Mucosa of descending colon (tissue), 3 donors: ENCODE results near the gene SYNJ2. TPM values are rescaled to one million over a fixed set of nuclear protein-coding genes. Genes with fewer than 3 reads are reported as not detected.

Experiments
- ATAC-seq: fragments of 200-7000 bp; cut with Tn5 transposase; one replicate; pipeline ENCODE4 v1.9.1; 2020; ENCODE audit warnings: mild to moderate bottlenecking, moderate library complexity
- DNase-seq, 3 donors: peaks; one replicate each; pipeline ENCODE4 v3.0.0-alpha.2; 2020
- H3K36me3 ChIP-seq: fragments of 200-600 bp; one replicate; pipeline ENCODE4 v1.8.0; 2021; ENCODE audit warnings: low read depth, mild to moderate bottlenecking
- H3K4me1 ChIP-seq: fragments of 200-600 bp; one replicate; pipeline ENCODE4 v1.8.0; 2021; ENCODE audit warnings: low read depth, mild to moderate bottlenecking
- H3K4me3 ChIP-seq: fragments of 200-600 bp; one replicate; pipeline ENCODE4 v1.8.0; 2021; ENCODE audit warnings: mild to moderate bottlenecking
- H3K9me3 ChIP-seq: fragments of 200-600 bp; one replicate; pipeline ENCODE4 v1.8.0; 2021; ENCODE audit warnings: mild to moderate bottlenecking
- intact Hi-C, 2 donors: fragments of 100-400 bp; cut with DNase I in 1 of 2; cut with micrococcal nuclease in 1 of 2; formaldehyde crosslinking; loops; one replicate each; pipeline versions ENCODE4 v1.11.0 to v1.11.1; 2022; cut with DNase I, micrococcal nuclease
- total RNA-seq, 3 donors: library from RNA; stranded (reverse); fragmentation: NEBNext Ultra II Directional in 2 of 3; extraction: Animal tissue kit (Norgen Biotek cat#: 25700) in 2 of 3; gene quantifications; one replicate each; pipeline versions ENCODE4 v1.2.1 to v1.2.4, GENCODE V29; 2021 to 2023
- TF ChIP-seq, protein P1 (sequence below): fragments of 200-600 bp; IDR thresholded peaks from one replicate; pipeline ENCODE4 v1.8.0; 2022; ENCODE audit warnings: antibody characterized with exemption, mild to moderate bottlenecking
- donor health status: DM: no; HTN: no; CAD: no; lungs with moderate emphysema.
- donor health status: DM: no; HTN: no; CAD: no.
- donor health status: DM: no; HTN: yes; CAD: no.

The SYNJ2 gene
- total RNA-seq, 3 donors from 2014 or later: 28.3 to 45.9 (median 39.6) TPM

DNA sequence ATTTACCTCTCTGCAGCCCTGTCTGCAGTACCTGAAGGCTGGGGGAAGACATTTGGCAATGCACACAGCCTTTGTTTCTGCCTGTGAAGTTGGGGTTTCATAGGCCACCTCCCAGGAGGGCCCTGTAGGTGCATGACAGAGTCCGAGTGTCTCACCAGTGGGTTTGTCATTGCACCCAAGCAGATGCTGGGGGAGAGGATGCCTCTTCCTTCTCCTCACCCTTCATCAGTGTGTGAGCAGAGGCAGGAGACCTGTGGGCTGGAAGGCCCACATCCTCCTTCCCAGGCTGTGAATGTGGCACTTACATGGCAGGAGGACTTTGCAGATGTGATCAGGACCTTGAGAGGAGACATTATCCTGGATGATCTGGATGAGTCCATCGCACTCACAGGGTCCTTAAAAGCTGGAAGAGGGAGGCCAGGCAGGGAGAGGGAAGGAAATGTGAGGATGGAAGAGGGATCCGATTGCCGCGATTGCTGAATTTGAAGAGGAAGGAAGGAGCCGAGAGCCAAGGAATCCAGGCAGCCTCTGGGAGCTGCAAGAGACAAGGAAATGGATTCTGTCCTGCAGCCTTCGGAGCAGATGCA is 30.4 kb downstream of the SYNJ2 start:
- Histone ChIP-seq H3K9me3 (no peaks in the 10 kb centered on the region), H3K4me3 (no peak overlapping the region), H3K4me1 (peaks cover 16% of the 10 kb centered on the region), H3K36me3 (no peaks in the 10 kb centered on the region)
- intact Hi-C loops: no loop called here
- TF ChIP-seq, protein P1, sequence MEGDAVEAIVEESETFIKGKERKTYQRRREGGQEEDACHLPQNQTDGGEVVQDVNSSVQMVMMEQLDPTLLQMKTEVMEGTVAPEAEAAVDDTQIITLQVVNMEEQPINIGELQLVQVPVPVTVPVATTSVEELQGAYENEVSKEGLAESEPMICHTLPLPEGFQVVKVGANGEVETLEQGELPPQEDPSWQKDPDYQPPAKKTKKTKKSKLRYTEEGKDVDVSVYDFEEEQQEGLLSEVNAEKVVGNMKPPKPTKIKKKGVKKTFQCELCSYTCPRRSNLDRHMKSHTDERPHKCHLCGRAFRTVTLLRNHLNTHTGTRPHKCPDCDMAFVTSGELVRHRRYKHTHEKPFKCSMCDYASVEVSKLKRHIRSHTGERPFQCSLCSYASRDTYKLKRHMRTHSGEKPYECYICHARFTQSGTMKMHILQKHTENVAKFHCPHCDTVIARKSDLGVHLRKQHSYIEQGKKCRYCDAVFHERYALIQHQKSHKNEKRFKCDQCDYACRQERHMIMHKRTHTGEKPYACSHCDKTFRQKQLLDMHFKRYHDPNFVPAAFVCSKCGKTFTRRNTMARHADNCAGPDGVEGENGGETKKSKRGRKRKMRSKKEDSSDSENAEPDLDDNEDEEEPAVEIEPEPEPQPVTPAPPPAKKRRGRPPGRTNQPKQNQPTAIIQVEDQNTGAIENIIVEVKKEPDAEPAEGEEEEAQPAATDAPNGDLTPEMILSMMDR: no peak
- DNase-seq: peak in 1 of 3 donors; percentile 14
- no peak for ATAC-seq

DNA sequence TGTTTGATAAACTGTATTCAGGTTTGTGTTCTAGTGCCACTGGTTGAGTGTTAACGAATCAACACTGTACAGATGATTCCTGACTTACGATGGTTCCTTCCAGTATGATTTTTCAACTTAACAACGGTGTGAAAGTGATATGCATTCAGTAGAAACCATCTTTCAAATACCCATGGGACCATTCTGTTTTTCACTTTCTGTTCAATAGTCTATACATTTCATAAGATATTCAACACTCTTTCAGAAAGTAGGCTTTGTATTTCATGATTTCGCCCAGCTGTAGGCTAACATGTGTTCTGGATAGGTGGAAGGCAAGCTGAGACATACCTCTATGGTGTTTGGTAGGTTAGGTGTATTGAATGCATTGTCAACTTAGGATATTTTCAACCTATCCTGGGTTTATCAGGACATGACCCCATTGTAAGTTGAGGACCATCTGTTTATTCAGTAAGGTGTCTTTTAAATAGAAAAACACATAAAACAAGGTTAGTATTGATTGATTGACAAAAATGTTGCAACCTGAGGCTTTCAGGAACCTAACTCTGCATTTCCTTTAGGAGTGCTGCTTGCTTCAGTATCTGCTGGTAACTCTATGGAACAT is 32.3 kb downstream of the SYNJ2 start:
- DNase-seq: no peak
- intact Hi-C loops: no loop called here
- Histone ChIP-seq H3K36me3 (no peaks in the 10 kb centered on the region), H3K4me3 (no peak overlapping the region), H3K9me3 (no peaks in the 10 kb centered on the region), H3K4me1 (peaks cover 16% of the 10 kb centered on the region)
- no peak for ATAC-seq
- TF ChIP-seq, protein P1: no peak

DNA sequence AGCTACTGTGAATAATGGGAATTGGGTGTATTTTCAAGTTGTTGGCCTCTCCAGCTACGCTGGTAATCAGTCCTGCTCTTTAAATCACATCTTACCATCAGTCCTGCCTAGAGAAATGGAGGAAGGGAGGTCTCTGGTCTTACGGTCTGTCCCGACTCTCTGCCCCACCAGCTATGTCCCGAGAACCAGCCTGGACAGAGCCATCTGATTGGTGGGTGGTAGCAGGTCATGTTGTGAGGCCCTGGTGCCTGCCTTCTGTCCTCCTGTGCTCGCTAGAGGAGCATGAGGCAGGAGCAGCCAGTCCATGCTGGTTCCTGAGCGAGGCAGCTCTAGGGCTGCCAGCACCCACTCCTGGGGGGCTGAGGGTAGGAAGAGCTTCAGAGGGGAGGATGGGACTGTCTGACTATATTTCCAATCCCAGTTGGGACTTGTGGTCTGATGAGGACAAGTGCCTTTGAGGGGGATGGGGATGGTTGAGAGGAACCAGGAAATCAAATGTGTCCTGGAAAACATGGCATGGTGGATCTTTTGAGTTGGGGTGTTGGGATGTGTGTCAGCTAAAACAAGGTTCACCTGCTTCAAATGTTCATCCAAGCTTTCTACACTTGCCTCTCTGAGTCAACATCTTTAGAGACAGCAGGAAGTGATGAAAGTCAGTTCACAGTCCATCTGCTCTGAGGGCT is 33.0 kb downstream of the SYNJ2 start:
- Histone ChIP-seq H3K4me3 (no peak overlapping the region), H3K9me3 (no peaks in the 10 kb centered on the region), H3K36me3 (no peaks in the 10 kb centered on the region), H3K4me1 (peaks cover 14% of the 10 kb centered on the region)
- intact Hi-C loops: no loop called here
- DNase-seq: no peak
- TF ChIP-seq, protein P1: no peak
- ATAC-seq: peak; percentile 13

DNA sequence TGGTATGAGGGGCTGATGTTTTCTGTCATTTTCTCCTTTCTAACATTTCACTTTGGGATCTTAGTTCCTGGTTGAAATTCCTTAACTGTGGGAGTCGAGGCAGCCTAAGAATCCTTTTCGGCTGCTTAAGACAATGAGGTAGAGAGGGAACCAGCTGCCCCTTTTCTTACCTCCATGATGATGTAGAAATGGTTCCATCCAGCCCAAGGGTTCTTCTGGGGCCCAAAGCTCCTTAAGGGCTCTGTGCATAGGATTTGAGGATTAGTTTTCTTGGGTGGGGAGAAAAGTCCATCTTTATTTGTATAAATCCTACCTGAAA is 33.5 kb downstream of the SYNJ2 start:
- intact Hi-C loops: no loop called here
- no peaks in the 10 kb centered on the region for H3K36me3 ChIP-seq
- no peak overlapping the region for H3K4me3 ChIP-seq
- DNase-seq (no peak), ATAC-seq (no peak)
- peaks cover 10% of the 10 kb centered on the region for H3K4me1 ChIP-seq
- H3K9me3 ChIP-seq: no peaks in the 10 kb centered on the region
- TF ChIP-seq, protein P1: no peak

DNA sequence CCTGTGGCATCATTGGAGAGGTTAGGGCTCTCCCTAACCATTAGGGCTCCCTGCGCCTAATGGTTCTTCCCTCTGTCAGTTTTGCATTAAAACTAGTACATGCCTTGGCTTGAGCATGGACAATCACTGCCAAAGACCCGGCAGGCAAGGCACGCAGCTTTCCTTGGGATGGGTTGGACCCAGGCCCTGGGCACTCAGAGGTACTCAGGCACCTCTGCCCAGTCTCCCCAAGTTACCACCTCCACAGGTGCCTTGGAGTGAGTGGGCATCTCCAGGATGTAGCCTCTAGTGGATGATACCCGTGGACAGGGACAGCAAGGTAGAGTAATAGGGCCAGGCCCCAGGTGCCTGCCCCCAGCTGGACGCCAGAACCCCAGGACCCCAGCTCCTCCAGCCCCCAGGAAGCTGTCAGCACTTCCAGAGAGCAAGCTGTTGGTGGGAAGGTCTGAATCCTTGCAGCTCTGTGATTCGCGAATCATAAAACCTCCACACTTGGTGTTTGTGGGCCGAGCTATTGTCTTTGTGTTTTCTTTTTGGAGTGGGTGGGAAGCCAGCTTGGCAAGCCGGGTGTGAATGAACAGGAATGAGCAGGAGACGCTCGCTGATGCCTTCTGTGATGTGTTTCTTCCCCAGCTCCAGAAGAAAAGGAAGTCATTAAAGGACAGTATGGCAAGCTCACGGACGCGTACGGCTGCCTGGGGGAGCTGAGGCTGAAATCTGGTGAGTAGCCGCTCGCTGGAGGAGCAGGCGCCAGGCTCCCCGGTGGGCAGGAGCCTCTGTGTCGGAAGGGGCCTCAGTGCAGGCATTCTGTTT is 35.1 kb downstream of the SYNJ2 start:
- intact Hi-C loops: no loop called here
- no peaks in the 10 kb centered on the region for H3K9me3 ChIP-seq
- TF ChIP-seq, protein P1: no peak
- H3K4me3 ChIP-seq: no peak overlapping the region
- no peak for ATAC-seq
- H3K36me3 ChIP-seq: no peaks in the 10 kb centered on the region
- H3K4me1 ChIP-seq: peaks cover 2% of the 10 kb centered on the region
- DNase-seq: no peak
